ENCODE measurements around the gene RRAD.

- TF ChIP-seq POLR2A (IDR thresholded peaks at IDR 0.05; ENCODE audit: low read length) = no peak
- no peak for TF ChIP-seq GATA1 (IDR thresholded peaks at IDR 0.05; ENCODE audit: low read depth, low read length)
Measured at GRCh38 chr16:66942981-66943380, 17.6 kb upstream of the RRAD start.

Data from erythroblast (primary cell).